Measurements from ENCODE around the gene KRT13. TPM values are rescaled to one million over a fixed set of nuclear protein-coding genes. Genes with fewer than 3 reads are reported as not detected.

KRT13 gene
- polyA plus RNA-seq, 1 donor (not counting 4 experiments of a cell fraction or from before 2014, with no cell fraction given), result 24.0 TPM

- peak overlapping the region; percentile 78 for H3K4me2 ChIP-seq (ENCODE audit: control insufficient read depth, extremely low read depth, insufficient read depth, low read depth, low read length)
- H3K4me3 ChIP-seq (ENCODE audit: control insufficient read depth in 2 of 3, extremely low read depth in 1 of 3, insufficient read depth in 2 of 3, low read depth in 1 of 3, low read length in 3 of 3), result peak overlapping the region in 1 of 3 experiments; percentile 33
- TF ChIP-seq CTCF (optimal IDR thresholded peaks at IDR 0.05 in 1 of 3, IDR thresholded peaks at IDR 0.05 in 1 of 3, conservative IDR thresholded peaks at IDR 0.05 in 1 of 3; ENCODE audit: extremely low read depth in 1 of 3, insufficient read depth in 2 of 3, low read length in 3 of 3) (no peak), EZH2 (IDR thresholded peaks at IDR 0.05; ENCODE audit: low read length) (no peak)
- no peak overlapping the region for H3K27ac ChIP-seq (ENCODE audit: control insufficient read depth, insufficient read depth, low read length)
- no peak overlapping the region for H2AFZ ChIP-seq (ENCODE audit: control insufficient read depth, low read length)
- peaks cover 2% of the 10 kb centered on the region for H3K9me1 ChIP-seq (ENCODE audit: control insufficient read depth, extremely low read depth, insufficient read depth, low read length)
- FAIRE-seq (no peak), DNase-seq (ENCODE audit: low read depth, low spot score) (no peak)
- peaks cover 4% of the 10 kb centered on the region for H3K27me3 ChIP-seq (ENCODE audit: control insufficient read depth, extremely low read depth, insufficient read depth, low read length)
- H3K4me1 ChIP-seq (ENCODE audit: control insufficient read depth, extremely low read depth, insufficient read depth, low read length), result peaks cover 71% of the 10 kb centered on the region
- H3K9me3 ChIP-seq (ENCODE audit: control insufficient read depth, low read depth, low read length), result no peaks in the 10 kb centered on the region
- no peak overlapping the region for H3K9ac ChIP-seq (ENCODE audit: control insufficient read depth, extremely low read depth, insufficient read depth, low read length)
- H3K79me2 ChIP-seq (ENCODE audit: control insufficient read depth, insufficient read depth, low read length), result no peaks in the 10 kb centered on the region
- no peaks in the 10 kb centered on the region for H4K20me1 ChIP-seq (ENCODE audit: control insufficient read depth, extremely low read depth, insufficient read depth, low read length)
- peaks cover 0 to 13% of the 10 kb centered on the region in 2 experiments for H3K36me3 ChIP-seq (ENCODE audit: control insufficient read depth in 2 of 2, extremely low read depth in 1 of 2, insufficient read depth in 2 of 2, low read length in 2 of 2)
- dilution Hi-C loops (cut with MboI; ENCODE audit: extremely low pct_ligation_motif_present, low sequenced_read_pairs), result no loop called here
Observed at GRCh38 chr17:41516147-41516829, 10.9 kb upstream of the KRT13 start.

GRCh38 chr17:41513168-41513547, 7.7 kb upstream of the KRT13 start:
- no peaks in the 10 kb centered on the region for H4K20me1 ChIP-seq (ENCODE audit: control insufficient read depth, extremely low read depth, insufficient read depth, low read length)
- H3K9me1 ChIP-seq (ENCODE audit: control insufficient read depth, extremely low read depth, insufficient read depth, low read length), result peaks cover 2% of the 10 kb centered on the region
- H3K27ac ChIP-seq (ENCODE audit: control insufficient read depth, insufficient read depth, low read length), result no peak overlapping the region
- FAIRE-seq (no peak), DNase-seq (ENCODE audit: low read depth, low spot score) (no peak)
- H3K4me1 ChIP-seq (ENCODE audit: control insufficient read depth, extremely low read depth, insufficient read depth, low read length), result peaks cover 44% of the 10 kb centered on the region
- H3K4me3 ChIP-seq (ENCODE audit: control insufficient read depth in 2 of 3, extremely low read depth in 1 of 3, insufficient read depth in 2 of 3, low read depth in 1 of 3, low read length in 3 of 3), result no peak overlapping the region
- H3K79me2 ChIP-seq (ENCODE audit: control insufficient read depth, insufficient read depth, low read length), result no peaks in the 10 kb centered on the region
- no peak overlapping the region for H2AFZ ChIP-seq (ENCODE audit: control insufficient read depth, low read length)
- peaks cover 0 to 13% of the 10 kb centered on the region in 2 experiments for H3K36me3 ChIP-seq (ENCODE audit: control insufficient read depth in 2 of 2, extremely low read depth in 1 of 2, insufficient read depth in 2 of 2, low read length in 2 of 2)
- H3K4me2 ChIP-seq (ENCODE audit: control insufficient read depth, extremely low read depth, insufficient read depth, low read depth, low read length), result no peak overlapping the region
- TF ChIP-seq EZH2 (IDR thresholded peaks at IDR 0.05; ENCODE audit: low read length) (no peak), CTCF (optimal IDR thresholded peaks at IDR 0.05 in 1 of 3, IDR thresholded peaks at IDR 0.05 in 1 of 3, conservative IDR thresholded peaks at IDR 0.05 in 1 of 3; ENCODE audit: extremely low read depth in 1 of 3, insufficient read depth in 2 of 3, low read length in 3 of 3) (no peak)
- dilution Hi-C loops (cut with MboI; ENCODE audit: extremely low pct_ligation_motif_present, low sequenced_read_pairs), result no loop called here
- peaks cover 4% of the 10 kb centered on the region for H3K27me3 ChIP-seq (ENCODE audit: control insufficient read depth, extremely low read depth, insufficient read depth, low read length)
- no peaks in the 10 kb centered on the region for H3K9me3 ChIP-seq (ENCODE audit: control insufficient read depth, low read depth, low read length)
- H3K9ac ChIP-seq (ENCODE audit: control insufficient read depth, extremely low read depth, insufficient read depth, low read length), result no peak overlapping the region
